GM19455 (cell line): Measurements from ENCODE around the gene YRDC.
"Not testable (repeated sequence)": the region's sequence is repeated elsewhere in the genome, so short reads cannot be mapped to it uniquely, and the experiment has no call there.

ENCODE experiments used
- ATAC-seq: cut with Tn5 transposase; IDR thresholded peaks from one replicate; pipeline ENCODE4 v1.9.1; 2021; ENCODE audit not compliant: unreplicated experiment

Gene YRDC

DNA sequence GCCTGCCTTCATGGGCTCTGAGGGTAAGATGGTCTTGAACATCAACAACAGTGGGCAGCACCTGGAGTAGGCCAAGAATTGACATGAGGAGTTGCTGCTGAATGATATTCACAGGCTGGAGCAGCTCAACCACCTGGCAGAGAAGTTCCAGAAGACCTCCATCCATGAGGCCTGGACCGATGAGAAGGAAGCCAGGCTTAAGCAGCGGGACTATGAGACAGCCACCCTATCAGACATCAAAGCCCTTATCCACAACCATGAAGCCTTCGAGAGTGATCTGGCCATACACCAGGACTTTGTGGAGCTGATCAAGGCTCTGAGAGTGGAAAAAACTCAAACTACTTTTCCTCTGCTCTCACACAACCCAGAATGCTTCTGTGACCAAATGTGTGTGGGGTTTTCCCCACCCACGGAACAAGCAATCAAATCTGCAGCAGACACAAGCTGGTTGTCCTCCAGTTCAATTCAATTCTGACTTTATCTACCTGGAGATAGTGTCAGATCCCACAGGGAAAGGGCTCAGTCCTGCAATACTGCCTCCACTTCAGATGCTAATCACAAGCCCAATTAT, 31.0 kb downstream of the YRDC start:
- no peak for ATAC-seq

DNA sequence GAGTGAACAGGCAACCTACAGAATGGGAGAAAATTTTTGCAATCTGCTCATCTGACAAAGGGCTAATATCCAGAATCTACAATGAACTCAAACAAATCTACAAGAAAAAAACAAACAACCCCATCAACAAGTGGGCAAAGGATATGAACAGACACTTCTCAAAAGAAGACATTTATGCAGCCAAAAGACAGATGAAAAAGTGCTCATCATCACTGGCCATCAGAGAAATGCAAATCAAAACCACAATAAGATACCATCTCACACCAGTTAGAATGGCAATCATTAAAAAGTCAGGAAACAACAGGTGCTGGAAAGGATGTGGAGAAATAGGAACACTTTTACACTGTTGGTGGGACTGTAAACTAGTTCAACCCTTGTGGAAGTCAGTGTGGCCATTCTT, 36.6 kb downstream of the YRDC start:
- not testable (repeated sequence) for ATAC-seq

DNA sequence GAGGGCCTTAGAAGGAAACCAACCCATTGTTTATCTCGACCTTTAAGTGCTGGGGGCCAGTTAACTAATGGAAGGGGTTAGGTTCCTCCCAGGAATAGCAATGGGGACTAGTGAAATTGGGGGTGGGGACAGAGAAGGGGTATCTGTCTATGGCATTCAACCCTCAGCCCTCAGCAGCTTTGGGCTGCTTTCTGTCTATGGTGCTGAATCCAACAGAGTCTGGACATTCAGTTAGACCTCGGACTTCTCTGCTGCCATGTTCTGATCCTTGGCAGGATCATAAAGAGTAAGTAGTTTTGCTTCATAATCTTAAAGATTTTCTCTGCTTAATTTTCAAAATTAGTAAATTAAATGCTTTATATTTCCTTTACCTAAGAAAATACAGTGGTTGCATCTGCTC, 40.5 kb downstream of the YRDC start:
- no peak for ATAC-seq

GRCh38 chr1:37765916-37766664, 41.9 kb downstream of the YRDC start:
- no peak for ATAC-seq

- no peak for ATAC-seq
Observed at GRCh38 chr1:37764888-37765441, 43.0 kb downstream of the YRDC start, which contains the start of gene EPHA10. Gene EPHA10, minus strand, starts transcription at chr1:37765120. Its CDS starts 54 bp downstream, at chr1:37765066.

DNA sequence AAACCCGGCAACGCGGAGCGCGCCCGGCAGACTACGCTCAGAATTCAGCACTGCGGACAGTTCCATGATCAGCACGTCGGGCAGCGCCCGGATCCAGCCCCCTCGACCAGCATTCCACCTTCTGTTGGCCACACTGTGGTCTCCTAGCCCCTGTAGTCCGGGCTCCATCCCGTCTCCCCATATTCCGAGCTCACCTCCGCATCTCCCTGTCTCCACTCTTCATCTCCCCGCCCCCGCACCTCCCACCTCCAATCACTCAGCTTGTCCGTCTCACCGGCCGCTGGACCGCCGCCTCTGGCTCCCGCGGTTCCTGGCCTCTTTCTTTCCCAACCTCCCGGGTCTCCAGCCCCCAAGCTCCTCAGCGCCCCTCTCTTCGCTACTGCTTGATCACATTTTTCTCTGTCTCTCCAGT, 43.6 kb downstream of the YRDC start:
- ATAC-seq = no peak

DNA sequence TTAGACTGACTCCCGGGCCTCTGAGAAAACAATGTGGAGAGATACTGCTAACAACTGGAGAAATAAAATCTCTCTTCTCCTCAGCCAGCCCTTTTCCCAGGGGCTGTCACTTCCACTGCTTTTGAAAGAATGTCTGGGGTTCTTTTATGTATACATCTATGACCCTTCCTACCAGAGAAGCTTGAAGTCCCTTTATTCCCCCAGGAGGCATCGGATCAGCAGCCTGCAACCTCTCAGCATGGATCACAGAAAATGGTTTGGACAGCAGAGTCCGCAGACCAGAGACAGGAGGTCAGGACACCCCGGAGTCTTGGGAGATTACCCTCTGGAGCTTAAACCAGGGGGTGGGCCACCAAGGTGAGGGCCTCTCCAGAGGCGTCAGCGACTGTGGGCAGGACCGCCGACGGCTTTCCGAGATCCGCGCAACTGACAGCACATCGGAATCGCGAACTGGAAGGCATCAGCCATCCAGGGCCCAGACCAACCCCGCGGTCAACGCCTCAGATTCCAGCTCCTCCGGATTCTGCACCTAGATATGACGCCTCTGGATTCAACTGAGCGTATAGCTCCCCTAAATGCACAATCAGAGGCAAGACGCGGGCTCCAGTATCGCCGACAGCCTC, 44.1 kb downstream of the YRDC start:
- ATAC-seq = no peak

- no peak for ATAC-seq
Observed at GRCh38 chr1:37762516-37762915, 45.5 kb downstream of the YRDC start.

- no peak for ATAC-seq
Observed at GRCh38 chr1:37761416-37762095, 46.5 kb downstream of the YRDC start.

DNA sequence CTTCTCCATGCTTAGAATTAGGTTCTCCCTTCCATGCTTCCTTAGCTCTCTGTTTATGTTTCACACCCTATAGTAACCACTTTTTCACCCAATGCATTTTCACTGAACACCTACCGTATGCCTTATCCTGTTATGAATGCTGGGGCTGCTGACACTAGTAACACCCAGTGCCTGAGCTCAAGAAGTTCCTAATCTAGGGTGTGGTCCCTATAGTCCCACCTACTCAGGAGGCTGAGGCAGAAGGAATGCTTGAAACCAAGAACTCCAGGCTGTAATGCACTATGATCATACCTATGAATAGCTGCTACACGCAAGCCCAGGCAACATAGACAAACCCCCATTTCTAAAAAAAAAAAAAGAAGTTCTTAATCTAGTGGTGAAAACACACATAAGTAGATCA, 48.6 kb downstream of the YRDC start:
- ATAC-seq = no peak

DNA sequence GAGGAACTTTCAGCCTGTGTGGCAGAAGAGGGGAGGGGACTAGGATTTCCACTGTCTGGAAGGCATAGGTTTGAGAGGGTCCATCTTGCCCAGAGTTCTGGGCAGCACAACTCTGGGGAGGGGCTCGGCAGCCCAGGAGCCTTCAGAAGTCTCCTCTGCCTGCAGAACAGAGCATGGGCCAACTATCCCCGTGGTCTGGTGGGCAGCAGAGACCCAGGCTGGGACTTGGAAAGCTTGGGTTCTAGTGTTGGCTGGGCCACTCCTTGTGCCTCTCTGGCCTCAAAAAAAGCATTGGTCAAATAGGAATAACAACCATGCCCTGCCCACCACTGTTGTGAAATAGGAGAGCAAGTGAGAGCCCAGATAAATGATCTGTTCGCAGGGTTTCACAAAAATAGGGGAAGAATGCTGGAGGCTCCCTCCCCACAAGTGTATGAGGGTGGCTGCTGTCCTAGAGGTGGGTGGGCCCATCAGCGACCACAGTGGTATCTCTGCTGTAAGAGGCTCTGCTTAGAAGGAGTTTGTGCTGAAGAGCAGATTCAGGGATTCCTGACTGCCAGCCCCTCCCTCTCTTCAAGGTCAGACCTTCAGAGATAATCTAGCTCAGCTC, 52.0 kb downstream of the YRDC start:
- no peak for ATAC-seq

- ATAC-seq = no peak
Observed at GRCh38 chr1:37755290-37755689, 52.7 kb downstream of the YRDC start.

DNA sequence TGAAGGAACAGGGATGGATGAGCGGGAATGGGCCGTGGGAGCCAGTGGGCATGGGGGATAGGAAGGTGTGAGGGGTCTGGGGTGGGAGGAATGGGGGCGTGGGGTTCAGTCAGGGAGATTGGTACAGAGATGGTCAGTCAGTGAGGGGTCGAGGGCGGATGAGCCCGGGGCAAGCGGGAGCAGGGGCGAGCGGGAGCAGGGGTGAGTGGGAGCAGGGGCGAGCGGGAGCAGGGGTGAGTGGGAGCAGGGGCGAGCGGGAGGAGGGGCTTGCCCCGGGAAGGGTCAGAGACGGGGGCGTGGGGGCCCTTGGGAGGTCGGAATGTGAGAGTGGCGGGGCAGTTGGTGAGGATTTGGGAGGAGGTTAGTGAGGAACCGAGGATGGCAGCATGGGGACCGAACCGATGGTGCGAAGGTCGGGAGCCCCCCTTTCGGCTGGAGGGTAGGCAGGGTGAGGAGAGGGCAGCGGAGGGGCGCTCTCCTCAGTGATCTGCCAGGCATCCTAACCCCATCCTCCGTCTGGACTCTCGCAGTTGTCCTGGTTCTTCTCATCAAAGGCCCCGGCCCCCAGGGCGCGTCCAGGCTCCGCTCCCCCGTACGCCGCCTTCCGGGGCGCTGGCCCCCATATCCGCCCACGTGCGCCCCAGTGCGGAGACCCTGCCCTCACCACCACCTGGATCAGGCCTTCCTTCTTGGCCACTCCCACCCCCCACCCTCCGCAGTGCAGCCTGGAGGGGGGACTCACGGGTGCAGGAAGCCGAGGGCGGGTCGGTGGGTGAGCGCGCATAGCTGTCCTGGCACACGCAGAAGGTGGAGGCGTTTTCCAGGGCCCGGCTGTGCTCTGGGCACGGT, 54.3 kb downstream of the YRDC start:
- ATAC-seq = no peak
